ENCODE data around the gene GOLGA3. TPM values are rescaled to one million over a fixed set of nuclear protein-coding genes. Genes with fewer than 3 reads are reported as not detected.

GOLGA3 gene
- total and polyA plus RNA-seq, 4 donors, result 5.0 to 43.0 (median 15.8) TPM

GRCh38 chr12:132774646-132775275 is 53.9 kb downstream of the GOLGA3 start (continued):
- TF ChIP-seq REST (IDR thresholded peaks at IDR 0.05) (no peak), NR2F2 (IDR thresholded peaks at IDR 0.05) (no peak), SP1 (IDR thresholded peaks at IDR 0.05) (no peak)

DNA sequence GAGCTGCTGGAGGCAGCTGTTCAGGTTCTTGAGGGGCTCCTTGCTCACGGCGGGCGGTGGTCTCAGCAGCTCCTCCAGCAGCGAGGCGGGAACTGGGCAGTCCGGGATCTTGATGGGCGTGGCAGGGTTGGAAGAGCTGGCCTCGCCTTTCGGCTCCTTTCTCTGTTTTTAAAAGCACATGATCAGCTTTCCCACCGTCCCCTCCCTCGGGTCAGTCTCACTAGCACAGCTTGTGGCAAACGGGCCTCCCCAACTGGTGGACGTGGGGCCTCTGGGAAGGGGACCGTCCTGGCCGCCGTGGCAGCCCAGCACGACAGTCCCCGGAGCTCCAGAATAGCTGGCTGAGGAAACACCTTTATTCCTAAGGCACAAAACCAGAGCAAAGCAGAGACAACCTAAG is 54.5 kb downstream of the GOLGA3 start:
- Histone ChIP-seq H3K4me1 (ENCODE audit: control insufficient read depth in 4 of 4, insufficient read depth in 4 of 4, low read length in 3 of 4) (peaks cover 0 to 5% (median 0%) of the 10 kb centered on the region in 4 donors), H3K4me3 (ENCODE audit: low read depth in 1 of 3, low read length in 3 of 3) (no peak overlapping the region), H3K27me3 (ENCODE audit: control insufficient read depth in 4 of 4, insufficient read depth in 4 of 4, low read length in 3 of 4) (no peaks in the 10 kb centered on the region), H3K9ac (ENCODE audit: low read depth in 1 of 2, low read length in 2 of 2) (no peak overlapping the region), H3K27ac (ENCODE audit: low read depth in 1 of 2, low read length in 2 of 2) (no peak overlapping the region), H3K36me3 (ENCODE audit: control insufficient read depth in 4 of 4, insufficient read depth in 3 of 4, low read depth in 1 of 4, low read length in 3 of 4) (peaks cover 16 to 68% (median 41%) of the 10 kb centered on the region in 4 donors), H3K9me3 (ENCODE audit: control insufficient read depth in 4 of 4, low read length in 3 of 4) (no peaks in the 10 kb centered on the region)
- no peak for TF ChIP-seq EGR1 (IDR thresholded peaks at IDR 0.05; ENCODE audit: low read depth in 2 of 2)
- TF ChIP-seq MAX (IDR thresholded peaks at IDR 0.05), result no peak
- TF ChIP-seq HNF4A (conservative IDR thresholded peaks at IDR 0.05), result no peak
- TF ChIP-seq FOXA2 (IDR thresholded peaks at IDR 0.05), result no peak
- no peak for TF ChIP-seq RAD21 (IDR thresholded peaks at IDR 0.05)
- 96% methylated on average over 18 of the region's 18 CpGs for WGBS
- DNase-seq (ENCODE audit: low spot score), result no peak

- H3K4me3 ChIP-seq (ENCODE audit: low read depth in 1 of 3, low read length in 3 of 3), result no peak overlapping the region
- H3K36me3 ChIP-seq (ENCODE audit: control insufficient read depth in 4 of 4, insufficient read depth in 3 of 4, low read depth in 1 of 4, low read length in 3 of 4), result peaks cover 16 to 68% (median 41%) of the 10 kb centered on the region in 4 donors
- no peaks in the 10 kb centered on the region for H3K9me3 ChIP-seq (ENCODE audit: control insufficient read depth in 4 of 4, low read length in 3 of 4)
- no peak overlapping the region for H3K27ac ChIP-seq (ENCODE audit: low read depth in 1 of 2, low read length in 2 of 2)
- no peaks in the 10 kb centered on the region for H3K27me3 ChIP-seq (ENCODE audit: control insufficient read depth in 4 of 4, insufficient read depth in 4 of 4, low read length in 3 of 4)
- H3K9ac ChIP-seq (ENCODE audit: low read depth in 1 of 2, low read length in 2 of 2), result no peak overlapping the region
- WGBS, result 94% methylated on average over 41 of the region's 41 CpGs
- no peak for DNase-seq (ENCODE audit: low spot score)
- H3K4me1 ChIP-seq (ENCODE audit: control insufficient read depth in 4 of 4, insufficient read depth in 4 of 4, low read length in 3 of 4), result peaks cover 0 to 5% (median 0%) of the 10 kb centered on the region in 4 donors
- TF ChIP-seq, protein P1, sequence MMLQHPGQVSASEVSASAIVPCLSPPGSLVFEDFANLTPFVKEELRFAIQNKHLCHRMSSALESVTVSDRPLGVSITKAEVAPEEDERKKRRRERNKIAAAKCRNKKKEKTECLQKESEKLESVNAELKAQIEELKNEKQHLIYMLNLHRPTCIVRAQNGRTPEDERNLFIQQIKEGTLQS (IDR thresholded peaks at IDR 0.05), result no peak
- TF ChIP-seq HNF4G (IDR thresholded peaks at IDR 0.05), result no peak
- no peak for TF ChIP-seq SP1 (IDR thresholded peaks at IDR 0.05)
- no peak for TF ChIP-seq REST (IDR thresholded peaks at IDR 0.05)
- no peak for TF ChIP-seq EGR1 (IDR thresholded peaks at IDR 0.05; ENCODE audit: low read depth in 2 of 2)
- TF ChIP-seq HNF4A (conservative IDR thresholded peaks at IDR 0.05), result no peak
- no peak for TF ChIP-seq FOXA1 (IDR thresholded peaks at IDR 0.05)
- TF ChIP-seq MAX (IDR thresholded peaks at IDR 0.05), result no peak
- TF ChIP-seq RAD21 (IDR thresholded peaks at IDR 0.05), result no peak
- no peak for TF ChIP-seq JUND (IDR thresholded peaks at IDR 0.05)
- no peak for TF ChIP-seq ZBTB33 (IDR thresholded peaks at IDR 0.05)
- no peak for TF ChIP-seq FOXA2 (IDR thresholded peaks at IDR 0.05)
- TF ChIP-seq YY1 (IDR thresholded peaks at IDR 0.05), result no peak
- TF ChIP-seq TAF1 (conservative IDR thresholded peaks at IDR 0.05), result no peak
- TF ChIP-seq GABPA (IDR thresholded peaks at IDR 0.05 in 1 of 2, conservative IDR thresholded peaks at IDR 0.05 in 1 of 2), result no peak
- no peak for TF ChIP-seq RXRA (IDR thresholded peaks at IDR 0.05)
Measured at GRCh38 chr12:132773077-132773955, 55.4 kb downstream of the GOLGA3 start.
